HG03439 (cell line): Measurements from ENCODE around the gene MKRN3.

Experiments
- ATAC-seq: cut with Tn5 transposase; IDR thresholded peaks from one replicate; pipeline ENCODE4 v1.9.1; 2021; ENCODE audit warnings: mild to moderate bottlenecking, moderate library complexity; ENCODE audit not compliant: unreplicated experiment

Gene MKRN3

GRCh38 chr15:23565395-23566070, at the start of gene MKRN3:
Gene MKRN3, plus strand, starts transcription at chr15:23565674. Its CDS starts 109 bp downstream, at chr15:23565783.
- ATAC-seq: no peak

GRCh38 chr15:23516866-23517265, 48.6 kb upstream of the MKRN3 start:
- ATAC-seq: no peak

GRCh38 chr15:23518104-23518503, 47.4 kb upstream of the MKRN3 start:
- no peak for ATAC-seq

GRCh38 chr15:23524816-23525215, 40.7 kb upstream of the MKRN3 start:
- ATAC-seq: no peak

- no peak for ATAC-seq
Observed at GRCh38 chr15:23529891-23530290, 35.6 kb upstream of the MKRN3 start.

GRCh38 chr15:23532024-23532423, 33.5 kb upstream of the MKRN3 start:
- ATAC-seq: no peak

GRCh38 chr15:23536659-23537058, 28.8 kb upstream of the MKRN3 start:
- no peak for ATAC-seq

- ATAC-seq: no peak
Observed at GRCh38 chr15:23538648-23539047, 26.8 kb upstream of the MKRN3 start.

- no peak for ATAC-seq
Observed at GRCh38 chr15:23539892-23540291, 25.6 kb upstream of the MKRN3 start.

GRCh38 chr15:23546158-23546557, 19.3 kb upstream of the MKRN3 start:
- ATAC-seq: no peak

- ATAC-seq: no peak
Observed at GRCh38 chr15:23548071-23548470, 17.4 kb upstream of the MKRN3 start.

GRCh38 chr15:23561914-23562313, 3.6 kb upstream of the MKRN3 start:
- ATAC-seq: no peak

GRCh38 chr15:23564821-23565394, 566 bp upstream of the MKRN3 start:
- no peak for ATAC-seq

GRCh38 chr15:23566071-23566554, 639 bp downstream of the MKRN3 start:
- no peak for ATAC-seq

- no peak for ATAC-seq
Observed at GRCh38 chr15:23566651-23567050, 1.2 kb downstream of the MKRN3 start.

GRCh38 chr15:23567921-23568320, 2.4 kb downstream of the MKRN3 start:
- ATAC-seq: no peak

- no peak for ATAC-seq
Observed at GRCh38 chr15:23569151-23569925, 3.9 kb downstream of the MKRN3 start.

- no peak for ATAC-seq
Observed at GRCh38 chr15:23570486-23570885, 5.0 kb downstream of the MKRN3 start.

- ATAC-seq: no peak
Observed at GRCh38 chr15:23572844-23573243, 7.4 kb downstream of the MKRN3 start.

- no peak for ATAC-seq
Observed at GRCh38 chr15:23574742-23575141, 9.3 kb downstream of the MKRN3 start.

- ATAC-seq: no peak
Observed at GRCh38 chr15:23576061-23576460, 10.6 kb downstream of the MKRN3 start.
